Neural progenitor cell (in vitro differentiated cells): ENCODE results near the gene CYP2C8. TPM values are rescaled to one million over a fixed set of nuclear protein-coding genes. Genes with fewer than 3 reads are reported as not detected.

Experiments used
- DNase-seq: peaks from one replicate; pipeline ENCODE4 v3.0.0-alpha.2; 2016; ENCODE audit warnings: low spot score
- H2AFZ ChIP-seq: fragments of 200-600 bp; sonication (generic); replicated peaks from 2 replicates; pipeline ENCODE4 v1.6.1; 2016; ENCODE audit warnings: antibody characterized with exemption
- H3F3A ChIP-seq: fragments of 200-600 bp; sonication (generic); 2 replicates; pipeline ENCODE4 v1.6.1; 2016; ENCODE audit warnings: antibody characterized with exemption, low read depth
- H3K27ac ChIP-seq: fragments of 200-600 bp; sonication (generic); 2 replicates; pipeline ENCODE4 v1.5.1; 2016; ENCODE audit warnings: mild to moderate bottlenecking
- H3K27me3 ChIP-seq: fragments of 200-600 bp; sonication (generic); 2 replicates; pipeline ENCODE4 v1.6.1; 2016; ENCODE audit warnings: mild to moderate bottlenecking, moderate library complexity
- H3K36me3 ChIP-seq: fragments of 200-600 bp; sonication (generic); 2 replicates; pipeline ENCODE4 v1.5.1; 2016
- H3K4me1 ChIP-seq: fragments of 200-600 bp; sonication (generic); 2 replicates; pipeline ENCODE4 v1.6.1; 2016; ENCODE audit warnings: mixed run types
- H3K4me2 ChIP-seq: fragments of 200-600 bp; sonication (generic); 2 replicates; pipeline ENCODE4 v1.6.1; 2016
- H3K4me3 ChIP-seq: fragments of 200-600 bp; sonication (generic); 2 replicates; pipeline ENCODE4 v1.5.1; 2016
- H3K79me2 ChIP-seq: fragments of 200-600 bp; sonication (generic); 2 replicates; pipeline ENCODE4 v1.6.1; 2016; ENCODE audit warnings: low read depth
- H3K9ac ChIP-seq: fragments of 200-600 bp; sonication (generic); 2 replicates; pipeline ENCODE4 v1.6.1; 2016
- H3K9me3 ChIP-seq: fragments of 200-600 bp; sonication (generic); 2 replicates; pipeline ENCODE4 v1.5.1; 2016; ENCODE audit warnings: low read depth
- H4K20me1 ChIP-seq: fragments of 200-600 bp; sonication (generic); 2 replicates; pipeline ENCODE4 v1.6.1; 2016; ENCODE audit warnings: low read depth
- H3K27ac Mint-ChIP-seq: 3 replicates; pipeline ENCODE4 v1.8.0; 2021; ENCODE audit warnings: mixed read lengths
- H3K27me3 Mint-ChIP-seq: 2 replicates; pipeline ENCODE4 v1.8.0; 2022; ENCODE audit warnings: low read depth, mild to moderate bottlenecking, inconsistent platforms, moderate library complexity, mixed read lengths; ENCODE audit not compliant: insufficient read depth
- H3K36me3 Mint-ChIP-seq: 3 replicates; pipeline ENCODE4 v1.8.0; 2021; ENCODE audit warnings: mixed read lengths
- H3K4me1 Mint-ChIP-seq: 3 replicates; pipeline ENCODE4 v1.8.0; 2021; ENCODE audit warnings: mixed read lengths
- H3K4me3 Mint-ChIP-seq: 3 replicates; pipeline ENCODE4 v1.8.0; 2021; ENCODE audit warnings: mild to moderate bottlenecking, moderate library complexity, mixed read lengths
- H3K9me3 Mint-ChIP-seq: 3 replicates; pipeline ENCODE4 v1.8.0; 2020; ENCODE audit warnings: mixed read lengths
- CTCF ChIP-seq: fragments of 200-600 bp; sonication (generic); IDR thresholded peaks from 2 replicates; pipeline ENCODE4 v1.5.1; 2017; ENCODE audit warnings: antibody characterized with exemption, mild to moderate bottlenecking
- EZH2 ChIP-seq: fragments of 200-600 bp; sonication (generic); IDR thresholded peaks from 2 replicates; pipeline ENCODE4 v1.6.1; 2017; ENCODE audit warnings: antibody characterized with exemption, mild to moderate bottlenecking, moderate library complexity
- EZH2phosphoT487 ChIP-seq: fragments of 200-600 bp; sonication (generic); IDR thresholded peaks from 2 replicates; pipeline ENCODE4 v1.6.1; 2017; ENCODE audit warnings: antibody characterized with exemption
- total RNA-seq: library from RNA; depleted of rRNA; stranded (reverse); fragments of >200 nt; gene quantifications from 2 replicates; pipeline ENCODE4 v1.2.3, GENCODE V29; 2015; ENCODE audit warnings: low replicate concordance

CYP2C8 gene
- total RNA-seq, 1 donor from 2014 or later: 2.8 TPM

DNA sequence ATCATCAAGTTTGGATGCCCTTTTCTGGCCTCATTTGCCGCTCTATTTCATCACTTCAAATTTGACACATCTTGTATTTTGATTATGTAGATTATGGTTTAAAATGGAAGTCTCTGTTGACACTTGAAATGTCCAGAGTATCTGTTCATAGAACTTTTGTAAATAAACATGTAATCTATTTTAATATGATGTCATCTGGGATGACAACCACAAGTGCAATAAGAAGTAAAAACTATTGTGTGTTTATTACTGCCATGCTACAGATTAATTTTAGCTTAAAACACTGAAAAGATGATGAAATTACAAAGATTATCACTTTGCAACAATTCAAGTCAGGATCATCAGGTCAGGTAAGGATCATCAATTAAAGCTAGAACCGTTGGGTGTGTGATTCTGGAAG is 30.0 kb downstream of the CYP2C8 start:
- TF ChIP-seq EZH2phosphoT487 (no peak), EZH2 (no peak)
- Histone ChIP-seq H3K4me3 (no peak overlapping the region), H3K27ac (no peak overlapping the region), H3K79me2 (no peaks in the 10 kb centered on the region), H3K4me1 (no peaks in the 10 kb centered on the region), H3F3A (no peaks in the 10 kb centered on the region), H3K4me2 (no peak overlapping the region), H4K20me1 (no peaks in the 10 kb centered on the region), H2AFZ (no peak overlapping the region), H3K9ac (no peak overlapping the region), H3K27me3 (no peaks in the 10 kb centered on the region), H3K36me3 (no peaks in the 10 kb centered on the region), H3K9me3 (no peaks in the 10 kb centered on the region)
- Mint-ChIP-seq H3K4me1 (no peaks in the 10 kb centered on the region), H3K27me3 (no peaks in the 10 kb centered on the region), H3K27ac (no peak overlapping the region), H3K36me3 (no peaks in the 10 kb centered on the region), H3K4me3 (no peak overlapping the region), H3K9me3 (no peaks in the 10 kb centered on the region)
- no peak for DNase-seq

- H2AFZ ChIP-seq: no peak overlapping the region
- H3K27me3 ChIP-seq: no peaks in the 10 kb centered on the region
- no peaks in the 10 kb centered on the region for H3K4me1 ChIP-seq
- no peak overlapping the region for H3K9ac ChIP-seq
- H3K79me2 ChIP-seq: no peaks in the 10 kb centered on the region
- H3K4me3 ChIP-seq: no peak overlapping the region
- Mint-ChIP-seq H3K4me3 (no peak overlapping the region), H3K9me3 (no peaks in the 10 kb centered on the region), H3K27me3 (peaks cover 2% of the 10 kb centered on the region), H3K4me1 (no peaks in the 10 kb centered on the region), H3K27ac (no peak overlapping the region), H3K36me3 (no peaks in the 10 kb centered on the region)
- H4K20me1 ChIP-seq: no peaks in the 10 kb centered on the region
- H3K27ac ChIP-seq: no peak overlapping the region
- no peaks in the 10 kb centered on the region for H3K36me3 ChIP-seq
- H3F3A ChIP-seq: no peaks in the 10 kb centered on the region
- no peak for DNase-seq
- H3K9me3 ChIP-seq: no peaks in the 10 kb centered on the region
- TF ChIP-seq EZH2: no peak
- no peak for TF ChIP-seq EZH2phosphoT487
- no peak for TF ChIP-seq CTCF
- no peak overlapping the region for H3K4me2 ChIP-seq
Measured at GRCh38 chr10:95035332-95036295, 33.7 kb downstream of the CYP2C8 start.

DNA sequence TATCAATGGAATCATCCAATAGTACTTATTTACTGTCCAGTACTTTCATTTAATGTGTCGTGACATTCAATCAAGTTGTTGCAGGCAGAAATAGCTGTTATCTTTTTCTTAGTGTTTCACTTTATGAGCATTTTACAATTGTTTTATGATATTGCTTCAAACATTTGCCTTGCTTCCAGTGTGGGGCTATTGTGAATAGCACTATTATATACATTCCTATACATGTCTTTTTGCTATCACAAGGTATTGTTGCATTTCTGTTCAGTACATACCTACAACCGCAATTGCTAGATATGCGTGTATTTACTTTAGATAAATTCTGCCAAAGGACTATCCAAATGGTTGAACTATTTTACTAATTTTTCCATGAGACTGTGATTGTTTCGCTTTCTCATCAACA is 34.9 kb downstream of the CYP2C8 start:
- no peaks in the 10 kb centered on the region for H3F3A ChIP-seq
- no peaks in the 10 kb centered on the region for H3K27me3 ChIP-seq
- H3K9ac ChIP-seq: no peak overlapping the region
- no peak overlapping the region for H3K4me2 ChIP-seq
- DNase-seq: no peak
- peaks cover 5% of the 10 kb centered on the region for H3K27me3 Mint-ChIP-seq
- TF ChIP-seq EZH2phosphoT487 (no peak), EZH2 (no peak), CTCF (no peak)
- no peaks in the 10 kb centered on the region for H3K9me3 Mint-ChIP-seq
- H3K79me2 ChIP-seq: no peaks in the 10 kb centered on the region
- no peak overlapping the region for H2AFZ ChIP-seq
- no peaks in the 10 kb centered on the region for H4K20me1 ChIP-seq
- no peaks in the 10 kb centered on the region for H3K36me3 ChIP-seq
- H3K9me3 ChIP-seq: no peaks in the 10 kb centered on the region
- H3K27ac Mint-ChIP-seq: no peak overlapping the region
- H3K4me1 Mint-ChIP-seq: no peaks in the 10 kb centered on the region
- H3K4me3 ChIP-seq: no peak overlapping the region
- H3K4me3 Mint-ChIP-seq: no peak overlapping the region
- no peak overlapping the region for H3K27ac ChIP-seq
- no peaks in the 10 kb centered on the region for H3K4me1 ChIP-seq
- no peaks in the 10 kb centered on the region for H3K36me3 Mint-ChIP-seq

DNA sequence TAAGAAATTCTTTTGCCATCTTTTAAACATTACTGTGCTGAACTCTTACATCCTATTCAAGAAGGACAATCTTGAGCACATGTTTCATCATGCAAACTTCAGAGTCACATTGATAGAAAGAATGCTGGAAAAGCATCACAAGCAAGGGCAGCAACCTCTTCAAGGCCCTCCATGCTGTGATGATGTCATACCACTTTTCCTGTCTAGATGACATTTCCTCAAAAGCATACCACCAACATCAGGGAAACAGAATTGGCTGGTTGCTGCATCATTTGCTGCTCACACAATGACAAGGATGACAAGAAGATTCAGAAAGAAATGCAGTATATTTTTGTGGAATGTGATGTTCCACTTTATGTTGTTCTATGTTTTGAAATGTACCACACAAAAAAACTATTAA is 37.6 kb downstream of the CYP2C8 start:
- Histone ChIP-seq H3K4me2 (no peak overlapping the region), H3K79me2 (no peaks in the 10 kb centered on the region), H3K4me1 (no peaks in the 10 kb centered on the region), H4K20me1 (no peaks in the 10 kb centered on the region), H3K27ac (no peak overlapping the region), H3K9me3 (no peaks in the 10 kb centered on the region), H3K36me3 (no peaks in the 10 kb centered on the region), H3F3A (no peaks in the 10 kb centered on the region), H3K9ac (no peak overlapping the region), H3K4me3 (no peak overlapping the region), H3K27me3 (no peaks in the 10 kb centered on the region), H2AFZ (no peak overlapping the region)
- no peak for DNase-seq
- Mint-ChIP-seq H3K4me3 (no peak overlapping the region), H3K36me3 (no peaks in the 10 kb centered on the region), H3K4me1 (no peaks in the 10 kb centered on the region), H3K27ac (no peak overlapping the region), H3K27me3 (peaks cover 5% of the 10 kb centered on the region), H3K9me3 (no peaks in the 10 kb centered on the region)
- TF ChIP-seq EZH2phosphoT487 (no peak), EZH2 (no peak), CTCF (no peak)
